Fibroblast of lung (primary cell): ENCODE results near the gene BMPR1B. TPM values are rescaled to one million over a fixed set of nuclear protein-coding genes. Genes with fewer than 3 reads are reported as not detected.

Experiments used
- DNase-seq, 2 donors: peaks; one replicate each; pipeline versions ENCODE4 v3.0.0 to v3.0.0-alpha.2; 2010; ENCODE audit warnings: low read depth in 2 of 2
- H2AFZ ChIP-seq: 2 replicates; pipeline ENCODE4 v1.5.1; 2012; ENCODE audit warnings: low read length, control low read depth, inconsistent platforms
- H3K27ac ChIP-seq: 2 replicates; pipeline ENCODE4 v1.5.1; 2011; ENCODE audit warnings: low read length, control low read depth; ENCODE audit not compliant: insufficient read depth
- H3K27me3 ChIP-seq: 2 replicates; pipeline ENCODE4 v1.5.1; 2011; ENCODE audit warnings: mild to moderate bottlenecking, low read length; ENCODE audit not compliant: control insufficient read depth, insufficient read depth
- H3K36me3 ChIP-seq: 2 replicates; pipeline ENCODE4 v1.5.1; 2011; ENCODE audit warnings: low read length; ENCODE audit not compliant: control insufficient read depth, insufficient read depth
- H3K4me1 ChIP-seq: 2 replicates; pipeline ENCODE4 v1.5.1; 2011; ENCODE audit warnings: low read length; ENCODE audit not compliant: control insufficient read depth, insufficient read depth; ENCODE audit errors: extremely low read depth
- H3K4me2 ChIP-seq: 2 replicates; pipeline ENCODE4 v1.5.1; 2011; ENCODE audit warnings: low read length, control low read depth; ENCODE audit not compliant: insufficient read depth; ENCODE audit errors: extremely low read depth
- H3K4me3 ChIP-seq, 4 experiments: fragments of 200-600 bp in 1 of 4; sonication (generic) in 1 of 4; replicated peaks in 1 of 4; 2 replicates each; pipeline ENCODE4 v1.5.1; 2011 to 2016; ENCODE audit warnings: low read length in 4 of 4, low read depth in 3 of 4, mild to moderate bottlenecking in 3 of 4, control low read depth in 2 of 4, inconsistent platforms in 1 of 4, mixed read lengths in 1 of 4; ENCODE audit not compliant: insufficient read depth in 1 of 4; ENCODE audit errors: control extremely low read depth in 1 of 4
- H3K79me2 ChIP-seq: 2 replicates; pipeline ENCODE4 v1.5.1; 2012; ENCODE audit warnings: mild to moderate bottlenecking, low read length, inconsistent platforms; ENCODE audit not compliant: control insufficient read depth, insufficient read depth
- H3K9ac ChIP-seq: 2 replicates; pipeline ENCODE4 v1.5.1; 2011; ENCODE audit warnings: mild to moderate bottlenecking, low read length, control low read depth; ENCODE audit not compliant: insufficient read depth
- H3K9me3 ChIP-seq: 2 replicates; pipeline ENCODE4 v1.5.1; 2012; ENCODE audit warnings: low read depth, low read length; ENCODE audit not compliant: control insufficient read depth, insufficient read depth
- H4K20me1 ChIP-seq: 2 replicates; pipeline ENCODE4 v1.5.1; 2011; ENCODE audit warnings: low read length; ENCODE audit not compliant: control insufficient read depth, insufficient read depth; ENCODE audit errors: extremely low read depth
- CTCF ChIP-seq, 2 donors: IDR thresholded peaks in 1 of 2; conservative IDR thresholded peaks in 1 of 2; 1 replicate in 1 of 2; 2 replicates in 1 of 2; pipeline ENCODE4 v1.5.1; 2011 to 2012; ENCODE audit warnings: low read length in 2 of 2, control low read depth in 1 of 2, inconsistent platforms in 1 of 2, low read depth in 1 of 2, mild to moderate bottlenecking in 1 of 2
- EZH2 ChIP-seq: IDR thresholded peaks from 2 replicates; pipeline ENCODE4 v1.5.1; 2012; ENCODE audit warnings: low read length, control low read depth, mild to moderate bottlenecking; ENCODE audit errors: missing control alignments
- polyA plus RNA-seq, 2 donors: library from polyadenylated mRNA; depleted of rRNA in 1 of 2; stranded (reverse) in 1 of 2; unstranded in 1 of 2; fragments of >200 nt; gene quantifications; 2 replicates each; pipeline ENCODE4 v1.2.1, GENCODE V29; 2011 to 2012; ENCODE audit warnings: missing spikeins in 1 of 2
- total RNA-seq: library from RNA; depleted of rRNA; stranded (reverse); fragments of >200 nt; gene quantifications from 2 replicates; pipeline ENCODE4 v1.2.1, GENCODE V29; 2014

BMPR1B gene
- total and polyA plus RNA-seq, 2 donors (not counting 1 experiment from before 2014, with no cell fraction given), result 0.17 to 0.45 TPM

- no peaks in the 10 kb centered on the region for H3K4me1 ChIP-seq
- no peak overlapping the region for H2AFZ ChIP-seq
- H3K4me2 ChIP-seq, result no peak overlapping the region
- H4K20me1 ChIP-seq, result no peaks in the 10 kb centered on the region
- peak; percentile 59 to 79 for DNase-seq
- H3K79me2 ChIP-seq, result no peaks in the 10 kb centered on the region
- no peak for TF ChIP-seq EZH2
- no peak for TF ChIP-seq CTCF (conservative IDR thresholded peaks at IDR 0.05 in 1 of 2, IDR thresholded peaks at IDR 0.05 in 1 of 2; ENCODE audit: low read depth in 1 of 2, low read length in 2 of 2)
- H3K9me3 ChIP-seq, result no peaks in the 10 kb centered on the region
- no peaks in the 10 kb centered on the region for H3K36me3 ChIP-seq
- no peak overlapping the region for H3K4me3 ChIP-seq
- no peak overlapping the region for H3K27ac ChIP-seq
- H3K27me3 ChIP-seq, result no peaks in the 10 kb centered on the region
- no peak overlapping the region for H3K9ac ChIP-seq
Observed at GRCh38 chr4:94976371-94977011, 218.7 kb downstream of the BMPR1B start.

GRCh38 chr4:94978904-94979303 lies 221.1 kb downstream of the BMPR1B start:
- Histone ChIP-seq H3K27me3 (no peaks in the 10 kb centered on the region), H3K4me1 (no peaks in the 10 kb centered on the region), H3K27ac (no peak overlapping the region), H3K9ac (no peak overlapping the region), H3K36me3 (no peaks in the 10 kb centered on the region), H3K79me2 (no peaks in the 10 kb centered on the region), H3K9me3 (no peaks in the 10 kb centered on the region), H3K4me3 (no peak overlapping the region), H4K20me1 (no peaks in the 10 kb centered on the region), H3K4me2 (no peak overlapping the region), H2AFZ (no peak overlapping the region)
- peak; percentile 2 to 66 for DNase-seq
- TF ChIP-seq EZH2 (no peak), CTCF (conservative IDR thresholded peaks at IDR 0.05 in 1 of 2, IDR thresholded peaks at IDR 0.05 in 1 of 2; ENCODE audit: low read depth in 1 of 2, low read length in 2 of 2) (no peak)

DNA sequence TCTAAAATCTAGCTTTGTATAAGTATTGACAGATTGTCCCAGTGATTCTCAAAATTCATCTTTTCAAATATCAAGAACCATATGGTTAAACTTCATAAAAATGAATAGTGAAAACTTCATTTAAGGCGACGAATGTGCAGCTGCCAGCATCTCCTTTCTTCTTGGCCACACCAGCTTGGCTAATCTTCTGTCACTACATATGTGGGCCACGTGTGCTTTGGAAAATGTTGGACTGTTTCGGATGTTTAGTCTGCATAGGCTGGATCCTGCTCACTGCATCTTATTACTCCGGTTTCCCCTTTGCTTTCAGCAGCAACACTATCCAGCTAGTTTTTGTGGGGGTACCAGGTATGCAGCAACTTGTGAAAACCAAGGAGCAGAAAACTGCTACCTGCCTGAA lies 221.9 kb downstream of the BMPR1B start:
- Histone ChIP-seq H3K27ac (no peak overlapping the region), H4K20me1 (no peaks in the 10 kb centered on the region), H3K4me1 (no peaks in the 10 kb centered on the region), H2AFZ (no peak overlapping the region), H3K4me3 (no peak overlapping the region), H3K36me3 (no peaks in the 10 kb centered on the region), H3K9me3 (no peaks in the 10 kb centered on the region), H3K79me2 (no peaks in the 10 kb centered on the region), H3K9ac (no peak overlapping the region), H3K4me2 (no peak overlapping the region), H3K27me3 (no peaks in the 10 kb centered on the region)
- no peak for DNase-seq
- TF ChIP-seq EZH2, result no peak
- TF ChIP-seq CTCF (conservative IDR thresholded peaks at IDR 0.05 in 1 of 2, IDR thresholded peaks at IDR 0.05 in 1 of 2; ENCODE audit: low read depth in 1 of 2, low read length in 2 of 2), result no peak
